H1 (cell line): Measurements from ENCODE around the gene STIM2.

ENCODE experiments used
- CEBPB ChIP-seq: IDR thresholded peaks from 2 replicates; pipeline ENCODE4 v1.6.1; 2012; ENCODE audit warnings: low read depth, low read length
- HDAC6 ChIP-seq: IDR thresholded peaks from one replicate; pipeline ENCODE4 v1.7.1; 2012; ENCODE audit warnings: low read depth, mild to moderate bottlenecking, inconsistent platforms, low read length, moderate library complexity
- POLR2A ChIP-seq, 2 experiments: IDR thresholded peaks; 1 replicate in 1 of 2; 2 replicates in 1 of 2; pipeline ENCODE4 v1.6.1; 2011; ENCODE audit warnings: low read depth in 2 of 2, low read length in 2 of 2, mild to moderate bottlenecking in 2 of 2; ENCODE audit errors: control extremely low read depth in 1 of 2
- RFX5 ChIP-seq: IDR thresholded peaks from 2 replicates; pipeline ENCODE4 v1.6.1; 2011; ENCODE audit warnings: low read depth, low read length, improper control_type of control experiment, borderline replicate concordance
- SIX5 ChIP-seq: IDR thresholded peaks from 2 replicates; pipeline ENCODE4 v1.6.1; 2011; ENCODE audit warnings: mild to moderate bottlenecking, low read depth, low read length
- TBP ChIP-seq: IDR thresholded peaks from 2 replicates; pipeline ENCODE4 v1.6.1; 2011; ENCODE audit warnings: low read depth, low read length, improper control_type of control experiment

DNA sequence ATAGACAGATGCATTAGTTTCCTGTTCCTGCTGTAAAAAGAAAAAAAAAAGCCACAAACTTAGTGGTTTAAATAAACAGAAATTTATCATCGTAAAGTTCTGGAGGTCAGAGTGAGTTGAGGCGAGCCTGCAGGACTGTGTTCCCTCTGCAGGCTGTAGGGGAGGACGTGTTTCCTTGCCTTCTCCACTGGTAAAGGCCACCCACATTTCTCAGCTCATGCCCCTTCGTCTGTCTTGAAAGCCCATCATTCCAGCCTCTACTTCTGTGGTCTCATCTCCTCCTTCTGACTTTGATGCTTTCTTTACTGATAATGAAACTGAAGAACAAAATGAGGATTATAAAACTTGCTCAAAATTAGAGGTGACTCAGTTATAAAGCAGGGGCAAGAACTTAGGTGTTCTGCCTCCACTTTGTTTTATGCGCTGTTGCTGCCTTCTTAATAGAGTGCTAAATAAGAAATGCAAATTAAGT is 143.0 kb downstream of the STIM2 start:
- no peak for TF ChIP-seq RFX5
- TF ChIP-seq SIX5, result no peak
- TF ChIP-seq HDAC6, result no peak
- TF ChIP-seq POLR2A (IDR thresholded peaks at IDR 0.05; ENCODE audit: control extremely low read depth in 1 of 2, low read depth in 2 of 2, low read length in 2 of 2), result no peak
- no peak for TF ChIP-seq CEBPB
- no peak for TF ChIP-seq TBP
